Myocyte (in vitro differentiated cells): Measurements from ENCODE around the gene CBX6. TPM values are rescaled to one million over a fixed set of nuclear protein-coding genes. Genes with fewer than 3 reads are reported as not detected.

Experiments
- DNase-seq: peaks from one replicate; pipeline ENCODE4 v3.0.0-alpha.2; 2012; ENCODE audit warnings: low read depth
- total RNA-seq: library from RNA; depleted of rRNA; stranded (reverse); fragments of >200 nt; gene quantifications from 2 replicates; pipeline ENCODE4 v1.2.3, GENCODE V29; 2014

CBX6 gene
- total RNA-seq, 1 donor from 2014 or later, result 26.1 TPM

DNA sequence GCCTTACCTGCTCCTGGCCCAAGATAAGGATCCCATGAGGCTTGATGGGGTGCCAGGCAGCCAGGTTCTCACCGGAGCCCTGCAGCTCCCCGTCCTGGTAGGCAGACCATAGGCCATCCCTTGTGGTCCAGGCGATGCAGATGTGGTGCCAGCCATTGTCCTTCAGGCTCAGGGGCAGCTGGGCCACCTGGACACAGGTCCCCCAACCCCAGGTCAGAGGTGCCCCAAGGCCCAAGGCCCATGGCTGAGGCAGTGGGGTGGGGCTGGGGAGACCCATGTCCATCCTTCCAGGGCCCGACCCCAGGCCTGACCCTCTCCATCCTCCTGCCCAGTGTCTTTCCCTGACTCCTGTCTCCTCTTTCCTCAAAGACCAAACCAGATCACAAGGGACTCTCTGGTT, 48.9 kb downstream of the CBX6 start:
- DNase-seq, result no peak

GRCh38 chr22:38820020-38820419, 52.0 kb downstream of the CBX6 start:
- DNase-seq, result no peak

- no peak for DNase-seq
These were observed 52.6 kb downstream of the CBX6 start for GRCh38 chr22:38819387-38819940.

DNA sequence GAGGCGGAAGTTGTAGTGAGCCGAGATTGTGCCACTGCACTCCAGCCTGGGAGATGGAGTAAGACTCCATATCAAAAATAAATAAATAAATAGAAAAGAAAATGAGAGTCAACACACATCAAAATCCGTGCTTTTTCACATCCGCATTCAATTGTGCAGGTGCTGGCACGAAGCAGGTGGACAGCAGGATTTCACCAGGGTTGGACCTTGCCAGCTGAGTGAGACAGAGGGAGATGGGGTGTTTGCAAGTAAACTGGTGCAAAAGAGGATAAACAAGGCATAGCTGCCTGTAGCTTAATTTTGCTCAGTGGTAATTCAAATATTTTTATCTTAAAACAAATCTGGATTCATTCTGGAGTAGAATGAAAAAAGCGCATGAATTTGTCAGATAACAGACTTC, 54.8 kb downstream of the CBX6 start:
- DNase-seq, result no peak

GRCh38 chr22:38815842-38816241, 56.2 kb downstream of the CBX6 start:
- DNase-seq, result no peak

Other genes with a start within 250 kb of the CBX6 start
- gene FAM227A, start 215.8 kb downstream of the CBX6 start, total RNA-seq, result 1.6 and 5.6 TPM in 2 replicates
- 15.5 and 20.3 TPM in 2 replicates for gene CBY1, start 215.6 kb downstream of the CBX6 start, total RNA-seq
- 54.7 and 56.4 TPM in 2 replicates for gene TOMM22, start 190.3 kb downstream of the CBX6 start, total RNA-seq
- 59.2 and 59.4 TPM in 2 replicates for gene JOSD1, start 171.3 kb downstream of the CBX6 start, total RNA-seq
- gene GTPBP1, start 166.3 kb downstream of the CBX6 start, total RNA-seq, result 31.4 and 36.9 TPM in 2 replicates
- gene SUN2, start 116.2 kb downstream of the CBX6 start, total RNA-seq, result 181 and 248 TPM in 2 replicates
- gene DNAL4, start 78.1 kb downstream of the CBX6 start, total RNA-seq, result 18.9 and 20.1 TPM in 2 replicates
- 0.47 and 0.96 TPM in 2 replicates for gene NPTXR, start 28.2 kb downstream of the CBX6 start, total RNA-seq
- not detected in 2 replicates for gene APOBEC3A, start 85.4 kb upstream of the CBX6 start, total RNA-seq
- 0.21 and 0.24 TPM in 2 replicates for gene APOBEC3B, start 110.1 kb upstream of the CBX6 start, total RNA-seq
- 5.4 and 6.4 TPM in 2 replicates for gene APOBEC3C, start 142.0 kb upstream of the CBX6 start, total RNA-seq
- 0.21 TPM in 1 of 2 replicates, not detected in the other for gene APOBEC3D, start 148.9 kb upstream of the CBX6 start, total RNA-seq
- 0.08 and 0.21 TPM in 2 replicates for gene APOBEC3F, start 168.6 kb upstream of the CBX6 start, total RNA-seq
- gene APOBEC3G, start 205.1 kb upstream of the CBX6 start, total RNA-seq, result 3.9 TPM in 2 replicates
- gene APOBEC3H, start 225.0 kb upstream of the CBX6 start, total RNA-seq, result not detected in 2 replicates